T-helper 1 cell treated with Interleukin-12 subunit alpha and Interleukin-12 subunit beta and Interleukin-4 antibody, amounts not matched to agents 30 μg/mL and 1 μg/mL, for 36 hours (primary cell): ENCODE results near the gene ALDH1A3.
A peak's percentile ranks its signal among the peaks of the same experiment; 100 is the strongest.
"Not testable (repeated sequence)": the region's sequence is repeated elsewhere in the genome, so short reads cannot be mapped to it uniquely, and the experiment has no call there.

ENCODE experiments used
- H3K27ac Mint-ChIP-seq: one replicate; pipeline ENCODE4 v1.8.0; 2021; ENCODE audit warnings: mild to moderate bottlenecking, mixed read lengths
- H3K27me3 Mint-ChIP-seq: one replicate; pipeline ENCODE4 v1.8.0; 2021; ENCODE audit warnings: low read depth, mixed read lengths
- H3K36me3 Mint-ChIP-seq: one replicate; pipeline ENCODE4 v1.8.0; 2021; ENCODE audit warnings: low read depth, mixed read lengths
- H3K4me1 Mint-ChIP-seq: one replicate; pipeline ENCODE4 v1.8.0; 2021; ENCODE audit warnings: low read depth, mixed read lengths
- H3K4me3 Mint-ChIP-seq: one replicate; pipeline ENCODE4 v1.8.0; 2021; ENCODE audit warnings: mild to moderate bottlenecking, moderate library complexity, mixed read lengths
- H3K9me3 Mint-ChIP-seq: one replicate; pipeline ENCODE4 v1.8.0; 2021; ENCODE audit warnings: mixed read lengths

Gene ALDH1A3

GRCh38 chr15:100849855-100850218 lies 29.8 kb upstream of the ALDH1A3 start:
- Mint-ChIP-seq H3K27me3 (peaks cover 19% of the 10 kb centered on the region), H3K36me3 (no peaks in the 10 kb centered on the region), H3K4me1 (peaks cover 4% of the 10 kb centered on the region), H3K4me3 (peak overlapping the region; percentile 77), H3K9me3 (no peaks in the 10 kb centered on the region), H3K27ac (no peak overlapping the region)

- not testable (repeated sequence) for H3K4me1 Mint-ChIP-seq, H3K27ac Mint-ChIP-seq, H3K36me3 Mint-ChIP-seq, H3K4me3 Mint-ChIP-seq, H3K9me3 Mint-ChIP-seq
- peaks cover 19% of the 10 kb centered on the region for H3K27me3 Mint-ChIP-seq
Observed at GRCh38 chr15:100851428-100852015, 28.1 kb upstream of the ALDH1A3 start.

- no peaks in the 10 kb centered on the region for H3K9me3 Mint-ChIP-seq
- H3K36me3 Mint-ChIP-seq = no peaks in the 10 kb centered on the region
- H3K27ac Mint-ChIP-seq = no peak overlapping the region
- no peak overlapping the region for H3K4me3 Mint-ChIP-seq
- peaks cover 19% of the 10 kb centered on the region for H3K27me3 Mint-ChIP-seq
- H3K4me1 Mint-ChIP-seq = peaks cover 4% of the 10 kb centered on the region
Observed at GRCh38 chr15:100852630-100853029, 27.0 kb upstream of the ALDH1A3 start.

- Mint-ChIP-seq H3K4me1 (peaks cover 4% of the 10 kb centered on the region), H3K4me3 (no peak overlapping the region), H3K9me3 (no peaks in the 10 kb centered on the region), H3K27me3 (peaks cover 11% of the 10 kb centered on the region), H3K36me3 (no peaks in the 10 kb centered on the region), H3K27ac (no peak overlapping the region)
Observed at GRCh38 chr15:100853676-100854440, 25.8 kb upstream of the ALDH1A3 start.

- H3K27ac Mint-ChIP-seq = no peak overlapping the region
- H3K36me3 Mint-ChIP-seq = no peaks in the 10 kb centered on the region
- no peak overlapping the region for H3K4me3 Mint-ChIP-seq
- H3K27me3 Mint-ChIP-seq = no peaks in the 10 kb centered on the region
- H3K4me1 Mint-ChIP-seq = no peaks in the 10 kb centered on the region
- H3K9me3 Mint-ChIP-seq = no peaks in the 10 kb centered on the region
Observed at GRCh38 chr15:100856867-100857266, 22.8 kb upstream of the ALDH1A3 start.

- no peaks in the 10 kb centered on the region for H3K27me3 Mint-ChIP-seq
- no peaks in the 10 kb centered on the region for H3K36me3 Mint-ChIP-seq
- H3K4me1 Mint-ChIP-seq = no peaks in the 10 kb centered on the region
- no peak overlapping the region for H3K27ac Mint-ChIP-seq
- no peaks in the 10 kb centered on the region for H3K9me3 Mint-ChIP-seq
- no peak overlapping the region for H3K4me3 Mint-ChIP-seq
Observed at GRCh38 chr15:100858294-100858693, 21.3 kb upstream of the ALDH1A3 start.

- Mint-ChIP-seq H3K4me1 (no peaks in the 10 kb centered on the region), H3K9me3 (no peaks in the 10 kb centered on the region), H3K4me3 (no peak overlapping the region), H3K36me3 (no peaks in the 10 kb centered on the region), H3K27me3 (peaks cover 18% of the 10 kb centered on the region), H3K27ac (no peak overlapping the region)
Observed at GRCh38 chr15:100859970-100860828, 19.4 kb upstream of the ALDH1A3 start.

- Mint-ChIP-seq H3K27ac (no peak overlapping the region), H3K27me3 (peaks cover 21% of the 10 kb centered on the region), H3K4me3 (no peak overlapping the region), H3K36me3 (no peaks in the 10 kb centered on the region), H3K4me1 (no peaks in the 10 kb centered on the region), H3K9me3 (no peaks in the 10 kb centered on the region)
Observed at GRCh38 chr15:100860829-100861510, 18.7 kb upstream of the ALDH1A3 start.

GRCh38 chr15:100861511-100861991 lies 18.1 kb upstream of the ALDH1A3 start:
- no peaks in the 10 kb centered on the region for H3K4me1 Mint-ChIP-seq
- H3K4me3 Mint-ChIP-seq = no peak overlapping the region
- H3K27me3 Mint-ChIP-seq = peaks cover 21% of the 10 kb centered on the region
- no peaks in the 10 kb centered on the region for H3K9me3 Mint-ChIP-seq
- no peak overlapping the region for H3K27ac Mint-ChIP-seq
- no peaks in the 10 kb centered on the region for H3K36me3 Mint-ChIP-seq

GRCh38 chr15:100862162-100862561 lies 17.5 kb upstream of the ALDH1A3 start:
- Mint-ChIP-seq H3K36me3 (no peaks in the 10 kb centered on the region), H3K9me3 (no peaks in the 10 kb centered on the region), H3K27ac (no peak overlapping the region), H3K27me3 (peaks cover 21% of the 10 kb centered on the region), H3K4me3 (no peak overlapping the region), H3K4me1 (no peaks in the 10 kb centered on the region)

- no peak overlapping the region for H3K27ac Mint-ChIP-seq
- H3K4me1 Mint-ChIP-seq = no peaks in the 10 kb centered on the region
- H3K27me3 Mint-ChIP-seq = peaks cover 21% of the 10 kb centered on the region
- H3K4me3 Mint-ChIP-seq = no peak overlapping the region
- H3K9me3 Mint-ChIP-seq = no peaks in the 10 kb centered on the region
- no peaks in the 10 kb centered on the region for H3K36me3 Mint-ChIP-seq
Observed at GRCh38 chr15:100863075-100863795, 16.4 kb upstream of the ALDH1A3 start.

- Mint-ChIP-seq H3K9me3 (peaks cover under 1% of the 10 kb centered on the region), H3K27ac (no peak overlapping the region), H3K36me3 (no peaks in the 10 kb centered on the region), H3K4me1 (no peaks in the 10 kb centered on the region), H3K27me3 (peaks cover 21% of the 10 kb centered on the region), H3K4me3 (no peak overlapping the region)
Observed at GRCh38 chr15:100863796-100864267, 15.8 kb upstream of the ALDH1A3 start.

- Mint-ChIP-seq H3K27ac (no peak overlapping the region), H3K4me1 (no peaks in the 10 kb centered on the region), H3K27me3 (peaks cover 26% of the 10 kb centered on the region), H3K9me3 (peaks cover 4% of the 10 kb centered on the region), H3K36me3 (no peaks in the 10 kb centered on the region), H3K4me3 (no peak overlapping the region)
Observed at GRCh38 chr15:100866386-100867330, 13.0 kb upstream of the ALDH1A3 start.
